OCI-LY7 (cell line): ENCODE data around the gene KIAA0232. TPM values are rescaled to one million over a fixed set of nuclear protein-coding genes. Genes with fewer than 3 reads are reported as not detected.
"Not testable (repeated sequence)": the region's sequence is repeated elsewhere in the genome, so short reads cannot be mapped to it uniquely, and the experiment has no call there.

ENCODE experiments used
- BruUV-seq: library from RNA; stranded (reverse); fragments of 400-500 nt; replicated peaks from 2 replicates; lab custom pipeline; 2021; lab: Mats Ljungman, UMichigan
- CTCF ChIA-PET: fragments of 300-600 bp; sonication (Branson Sonifier 250); formaldehyde crosslinking; loops from one replicate; lab custom pipeline; 2022; ENCODE audit warnings: antibody characterized with exemption; ENCODE audit not compliant: unreplicated experiment; lab: Charles Lee
- POLR2A ChIA-PET: fragments of 300-600 bp; sonication (Branson Sonifier 250); formaldehyde crosslinking; loops from one replicate; lab custom pipeline; 2022; ENCODE audit warnings: antibody characterized with exemption; lab: Charles Lee
- DNase-seq: peaks from one replicate; pipeline ENCODE4 v3.0.0-alpha.2; 2015; ENCODE audit warnings: low spot score
- H2AFZ ChIP-seq: fragments of 200-600 bp; sonication (generic), shearing (Covaris generic); 2 replicates; pipeline ENCODE4 v1.6.1; 2014; ENCODE audit warnings: mild to moderate bottlenecking, antibody characterized with exemption, low read length, moderate library complexity
- H3K27ac ChIP-seq: fragments of 200-600 bp; sonication (generic); 2 replicates; pipeline ENCODE4 v1.5.1; 2014; ENCODE audit warnings: mixed run types, low read depth, mild to moderate bottlenecking, moderate library complexity, low read length, inconsistent platforms; ENCODE audit not compliant: poor library complexity, severe bottlenecking
- H3K36me3 ChIP-seq: fragments of 200-600 bp; sonication (generic); 2 replicates; pipeline ENCODE4 v1.6.1; 2014; ENCODE audit warnings: mild to moderate bottlenecking, antibody characterized with exemption, low read length, moderate library complexity, mixed read lengths; ENCODE audit not compliant: insufficient read depth
- H3K4me1 ChIP-seq: fragments of 200-600 bp; sonication (generic); 2 replicates; pipeline ENCODE4 v1.5.1; 2014; ENCODE audit warnings: mild to moderate bottlenecking, low read length; ENCODE audit not compliant: insufficient read depth, poor library complexity, severe bottlenecking
- H3K4me2 ChIP-seq: fragments of 200-600 bp; sonication (generic); 2 replicates; pipeline ENCODE4 v1.6.1; 2014; ENCODE audit warnings: mild to moderate bottlenecking, low read length
- H3K4me3 ChIP-seq: fragments of 200-600 bp; sonication (generic); 2 replicates; pipeline ENCODE4 v1.5.1; 2014; ENCODE audit warnings: mild to moderate bottlenecking, low read depth, low read length; ENCODE audit not compliant: poor library complexity, severe bottlenecking
- H3K79me2 ChIP-seq: fragments of 200-600 bp; sonication (generic); 2 replicates; pipeline ENCODE4 v1.6.1; 2016; ENCODE audit warnings: low read depth, mild to moderate bottlenecking, low read length, moderate library complexity, mixed read lengths; ENCODE audit not compliant: insufficient read depth
- H3K9me2 ChIP-seq: fragments of 200-600 bp; sonication (generic); 2 replicates; pipeline ENCODE4 v1.6.1; 2016; ENCODE audit warnings: mild to moderate bottlenecking, low read length, mixed read lengths; ENCODE audit not compliant: insufficient read depth
- H3K9me3 ChIP-seq: fragments of 200-600 bp; sonication (generic); 2 replicates; pipeline ENCODE4 v1.6.1; 2014; ENCODE audit warnings: mild to moderate bottlenecking, mixed run types, low read length, mixed read lengths
- H4K20me1 ChIP-seq: fragments of 200-600 bp; sonication (generic); 2 replicates; pipeline ENCODE4 v1.6.1; 2014; ENCODE audit warnings: mild to moderate bottlenecking, antibody characterized with exemption, low read length, moderate library complexity, mixed read lengths; ENCODE audit not compliant: insufficient read depth
- EZH2phosphoT487 ChIP-seq: fragments of 200-600 bp; sonication (generic); IDR thresholded peaks from 2 replicates; pipeline ENCODE4 v1.6.1; 2018; ENCODE audit warnings: low read depth, borderline replicate concordance, mild to moderate bottlenecking, mixed run types, antibody characterized with exemption, low read length, moderate library complexity, mixed read lengths
- intact Hi-C: fragments of 100-400 bp; cut with micrococcal nuclease; formaldehyde crosslinking; loops from one replicate; pipeline ENCODE4 v1.10.0; 2022; ENCODE audit not compliant: unreplicated experiment
- total RNA-seq, 2 experiments: library from RNA; depleted of rRNA in 1 of 2; stranded (reverse); fragments of >200 nt in 1 of 2; shearing (Covaris generic) in 1 of 2; gene quantifications; 2 replicates each; pipeline ENCODE4 v1.2.3, GENCODE V29; 2014 to 2022
- TF ChIP-seq, protein P1 (sequence below): fragments of 200-600 bp; sonication (generic); conservative IDR thresholded peaks from 2 replicates; pipeline ENCODE4 v1.5.1; 2014; ENCODE audit warnings: mild to moderate bottlenecking, antibody characterized with exemption, low read length, moderate library complexity, mixed read lengths

The KIAA0232 gene
- total RNA-seq, 2 experiments from 2014 or later = 7.5 to 13.5 TPM

DNA sequence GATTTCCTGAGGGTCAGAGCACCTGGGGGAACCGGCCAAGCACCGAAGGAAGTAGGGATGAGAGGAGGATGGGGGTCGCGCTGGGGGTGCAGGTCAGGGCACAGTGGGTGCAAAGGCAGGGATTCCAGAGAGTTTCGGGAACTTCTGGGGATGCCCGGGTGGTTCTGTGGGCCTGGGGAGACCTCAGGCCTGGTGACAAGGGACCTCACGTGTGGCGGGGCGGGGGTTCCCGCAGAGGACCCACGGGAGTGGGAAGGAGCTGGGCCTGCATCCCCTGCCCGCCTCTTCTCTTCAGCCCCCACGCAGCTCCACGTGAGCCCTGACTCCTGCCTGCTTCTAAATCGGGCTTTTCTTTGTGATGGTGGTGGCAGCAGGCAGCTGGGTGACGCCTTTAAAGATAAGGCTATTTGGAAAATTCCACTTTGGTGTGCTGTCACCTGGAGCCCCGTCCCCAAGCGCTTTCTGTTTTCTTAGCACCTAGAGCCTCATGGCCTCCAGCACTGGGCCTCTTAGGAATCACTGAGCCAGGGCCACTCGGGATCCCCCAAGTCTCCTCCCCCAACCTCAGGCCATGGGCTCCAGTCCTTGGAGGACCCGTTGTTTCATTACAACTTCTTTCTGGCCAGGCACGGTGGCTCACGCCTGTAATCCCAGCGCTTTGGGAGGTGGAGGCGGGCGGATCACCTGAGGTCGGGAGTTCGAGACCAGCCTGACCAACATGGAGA lies 120.0 kb downstream of the KIAA0232 start:
- Histone ChIP-seq H3K79me2 (no peaks in the 10 kb centered on the region), H3K4me2 (no peak overlapping the region), H3K9me3 (no peaks in the 10 kb centered on the region), H3K9me2 (no peaks in the 10 kb centered on the region), H3K4me1 (peaks cover 3% of the 10 kb centered on the region), H2AFZ (no peak overlapping the region), H4K20me1 (no peaks in the 10 kb centered on the region), H3K36me3 (no peaks in the 10 kb centered on the region), H3K27ac (no peak overlapping the region), H3K4me3 (no peak overlapping the region)
- intact Hi-C loops = no loop called here
- no peak for TF ChIP-seq EZH2phosphoT487
- TF ChIP-seq, protein P1, sequence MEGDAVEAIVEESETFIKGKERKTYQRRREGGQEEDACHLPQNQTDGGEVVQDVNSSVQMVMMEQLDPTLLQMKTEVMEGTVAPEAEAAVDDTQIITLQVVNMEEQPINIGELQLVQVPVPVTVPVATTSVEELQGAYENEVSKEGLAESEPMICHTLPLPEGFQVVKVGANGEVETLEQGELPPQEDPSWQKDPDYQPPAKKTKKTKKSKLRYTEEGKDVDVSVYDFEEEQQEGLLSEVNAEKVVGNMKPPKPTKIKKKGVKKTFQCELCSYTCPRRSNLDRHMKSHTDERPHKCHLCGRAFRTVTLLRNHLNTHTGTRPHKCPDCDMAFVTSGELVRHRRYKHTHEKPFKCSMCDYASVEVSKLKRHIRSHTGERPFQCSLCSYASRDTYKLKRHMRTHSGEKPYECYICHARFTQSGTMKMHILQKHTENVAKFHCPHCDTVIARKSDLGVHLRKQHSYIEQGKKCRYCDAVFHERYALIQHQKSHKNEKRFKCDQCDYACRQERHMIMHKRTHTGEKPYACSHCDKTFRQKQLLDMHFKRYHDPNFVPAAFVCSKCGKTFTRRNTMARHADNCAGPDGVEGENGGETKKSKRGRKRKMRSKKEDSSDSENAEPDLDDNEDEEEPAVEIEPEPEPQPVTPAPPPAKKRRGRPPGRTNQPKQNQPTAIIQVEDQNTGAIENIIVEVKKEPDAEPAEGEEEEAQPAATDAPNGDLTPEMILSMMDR = no peak
- ChIA-PET POLR2A (no interaction called here), CTCF (no interaction called here)
- no TSS peak for BruUV-seq
- DNase-seq = no peak

DNA sequence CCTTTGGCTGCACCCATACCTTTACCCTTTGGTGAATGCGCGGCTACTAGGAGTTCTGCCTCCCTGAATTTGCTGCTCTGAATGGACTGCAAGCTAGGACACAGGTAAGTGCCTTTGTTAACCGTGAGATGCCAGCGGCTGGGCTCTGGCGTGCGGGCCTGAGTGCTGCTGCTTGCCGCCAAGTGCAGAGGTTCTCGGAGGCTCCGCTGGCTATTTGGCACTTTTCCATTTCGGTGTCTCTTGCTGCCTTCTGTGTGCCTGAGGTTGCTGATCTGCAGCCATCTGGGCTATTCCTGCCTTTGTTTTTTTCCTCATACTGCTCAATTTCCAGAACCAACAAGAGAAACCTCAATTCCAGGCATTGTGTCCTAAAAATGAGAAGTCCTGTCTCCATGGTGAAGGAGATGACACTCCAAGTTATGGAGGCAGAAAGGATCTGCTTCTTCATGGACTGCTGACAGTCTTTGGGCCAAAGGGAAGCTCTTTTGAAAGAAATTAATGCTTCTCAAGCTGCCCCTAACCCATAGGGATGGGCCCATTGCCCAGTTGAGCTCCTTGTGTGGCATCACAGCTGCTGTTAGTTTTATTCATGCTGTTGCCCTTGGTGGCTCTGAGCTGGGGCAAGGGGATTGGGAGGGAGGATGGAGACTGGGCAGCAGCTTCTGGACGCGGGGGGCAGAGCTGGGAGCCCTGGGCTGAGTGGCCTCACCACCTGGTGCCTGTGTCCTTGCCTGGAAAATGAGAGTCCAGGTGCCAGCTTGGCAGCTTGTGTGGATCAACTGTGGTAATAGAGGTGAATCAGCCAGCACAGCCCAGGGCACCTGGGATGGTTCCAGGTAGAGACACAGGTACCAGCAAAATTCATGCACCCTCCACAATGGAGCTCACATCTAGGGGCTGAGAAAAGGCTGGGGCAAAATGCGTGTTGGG lies 123.3 kb downstream of the KIAA0232 start:
- peaks cover 18% of the 10 kb centered on the region for H3K4me1 ChIP-seq
- POLR2A ChIA-PET = interaction anchor here (0.6 kb wide), 1 partner anchor 63 kb away, joined by 3 read pairs; no protein-coding TSS in a partner anchor
- H3K36me3 ChIP-seq = no peaks in the 10 kb centered on the region
- no peak for TF ChIP-seq EZH2phosphoT487
- TF ChIP-seq, protein P1 = no peak
- H3K4me3 ChIP-seq = no peak overlapping the region
- no TSS peak for BruUV-seq
- no peak for DNase-seq
- H2AFZ ChIP-seq = no peak overlapping the region
- no peak overlapping the region for H3K4me2 ChIP-seq
- no peaks in the 10 kb centered on the region for H3K9me2 ChIP-seq
- CTCF ChIA-PET = no interaction called here
- H4K20me1 ChIP-seq = no peaks in the 10 kb centered on the region
- intact Hi-C loops = loop anchor here (5.0 kb wide), 1 partner anchor 67 kb away; no protein-coding TSS in a partner anchor
- H3K9me3 ChIP-seq = no peaks in the 10 kb centered on the region
- H3K79me2 ChIP-seq = no peaks in the 10 kb centered on the region
- no peak overlapping the region for H3K27ac ChIP-seq

DNA sequence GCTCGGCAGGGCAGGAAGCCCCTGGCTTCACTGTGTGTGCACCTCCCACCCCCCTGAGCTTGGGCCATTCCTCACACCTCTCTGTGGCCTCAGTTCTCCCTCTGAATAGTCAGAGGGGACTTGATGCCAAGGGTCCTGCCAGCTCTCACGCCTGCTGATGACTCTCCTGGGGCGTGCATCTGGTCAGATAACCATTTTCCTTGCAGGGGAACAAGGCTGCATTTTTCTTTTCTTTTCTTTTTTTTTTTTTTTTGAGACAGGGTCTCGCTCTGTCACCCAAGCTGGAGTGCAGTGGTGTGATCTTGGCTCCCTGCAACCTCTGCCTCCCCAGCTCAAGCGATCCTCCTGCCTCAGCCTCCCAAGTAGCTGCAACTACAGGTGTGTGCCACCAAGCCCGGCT lies 124.0 kb downstream of the KIAA0232 start:
- CTCF ChIA-PET, BruUV-seq: not testable (repeated sequence)
- intact Hi-C loops = loop anchor here (5.0 kb wide), 1 partner anchor 66 kb away; no protein-coding TSS in a partner anchor

More for the DNA sequence above, 124.0 kb downstream of the KIAA0232 start:
- H3K4me3 ChIP-seq, H4K20me1 ChIP-seq, H2AFZ ChIP-seq, H3K79me2 ChIP-seq, POLR2A ChIA-PET, H3K27ac ChIP-seq, H3K9me3 ChIP-seq, DNase-seq, H3K4me2 ChIP-seq, H3K36me3 ChIP-seq, H3K9me2 ChIP-seq: not testable (repeated sequence)
- peaks cover 25% of the 10 kb centered on the region for H3K4me1 ChIP-seq
